Keratinocyte (primary cell): ENCODE data around the gene CLCN7. TPM values are rescaled to one million over a fixed set of nuclear protein-coding genes. Genes with fewer than 3 reads are reported as not detected.

Source experiments
- DNase-seq: peaks from one replicate; pipeline ENCODE4 v3.0.0-alpha.2; 2011; ENCODE audit warnings: low read depth, missing footprints, low spot score
- FAIRE-seq: peaks from 2 replicates; lab custom pipeline; 2011; peaks lifted over from hg19 to GRCh38; lab: Jason Lieb, UNC
- H2AFZ ChIP-seq: 2 replicates; pipeline ENCODE4 v1.6.0; 2012; ENCODE audit warnings: low read length, control low read depth, inconsistent platforms; ENCODE audit not compliant: control insufficient read depth
- H3K27ac ChIP-seq: 2 replicates; pipeline ENCODE4 v1.5.1; 2011; ENCODE audit warnings: low read length; ENCODE audit not compliant: control insufficient read depth, insufficient read depth
- H3K27me3 ChIP-seq: 3 replicates; pipeline ENCODE4 v1.6.0; 2011; ENCODE audit warnings: low read length; ENCODE audit not compliant: control insufficient read depth, insufficient read depth; ENCODE audit errors: extremely low read depth
- H3K36me3 ChIP-seq, 2 experiments: 2 replicates in 1 of 2; 3 replicates in 1 of 2; pipeline ENCODE4 v1.5.1; 2011; ENCODE audit warnings: low read length in 2 of 2, mild to moderate bottlenecking in 1 of 2; ENCODE audit not compliant: control insufficient read depth in 2 of 2, insufficient read depth in 2 of 2; ENCODE audit errors: extremely low read depth in 1 of 2
- H3K4me1 ChIP-seq: 3 replicates; pipeline ENCODE4 v1.5.1; 2011; ENCODE audit warnings: low read length; ENCODE audit not compliant: control insufficient read depth, insufficient read depth; ENCODE audit errors: extremely low read depth
- H3K4me2 ChIP-seq: 3 replicates; pipeline ENCODE4 v1.6.0; 2011; ENCODE audit warnings: low read depth, low read length; ENCODE audit not compliant: control insufficient read depth, insufficient read depth; ENCODE audit errors: extremely low read depth
- H3K4me3 ChIP-seq, 3 experiments: fragments of 200-600 bp in 1 of 3; sonication (generic) in 1 of 3; 2 replicates in 2 of 3; 3 replicates in 1 of 3; pipeline ENCODE4 v1.5.1; 2011 to 2016; ENCODE audit warnings: low read length in 3 of 3, mild to moderate bottlenecking in 3 of 3, control low read depth in 2 of 3, inconsistent platforms in 1 of 3, low read depth in 1 of 3, mixed read lengths in 1 of 3, mixed run types in 1 of 3, moderate library complexity in 1 of 3; ENCODE audit not compliant: control insufficient read depth in 2 of 3, insufficient read depth in 2 of 3; ENCODE audit errors: extremely low read depth in 1 of 3
- H3K79me2 ChIP-seq: 2 replicates; pipeline ENCODE4 v1.6.0; 2012; ENCODE audit warnings: low read length; ENCODE audit not compliant: control insufficient read depth, insufficient read depth
- H3K9ac ChIP-seq: 3 replicates; pipeline ENCODE4 v1.6.0; 2011; ENCODE audit warnings: low read length; ENCODE audit not compliant: control insufficient read depth, insufficient read depth; ENCODE audit errors: extremely low read depth
- H3K9me1 ChIP-seq: 3 replicates; pipeline ENCODE4 v1.6.0; 2011; ENCODE audit warnings: low read length; ENCODE audit not compliant: control insufficient read depth, insufficient read depth; ENCODE audit errors: extremely low read depth
- H3K9me3 ChIP-seq: 2 replicates; pipeline ENCODE4 v1.5.1; 2012; ENCODE audit warnings: low read depth, low read length; ENCODE audit not compliant: control insufficient read depth
- H4K20me1 ChIP-seq: 3 replicates; pipeline ENCODE4 v1.6.0; 2011; ENCODE audit warnings: low read length; ENCODE audit not compliant: control insufficient read depth, insufficient read depth; ENCODE audit errors: extremely low read depth
- CTCF ChIP-seq, 3 experiments: IDR thresholded peaks in 1 of 3; conservative IDR thresholded peaks in 1 of 3; optimal IDR thresholded peaks in 1 of 3; 2 replicates in 2 of 3; 3 replicates in 1 of 3; pipeline versions ENCODE3 to v1.5.1; 2011; ENCODE audit warnings: low read length in 3 of 3, mild to moderate bottlenecking in 3 of 3, moderate library complexity in 2 of 3, control low read depth in 1 of 3, inconsistent platforms in 1 of 3; ENCODE audit not compliant: insufficient read depth in 2 of 3; ENCODE audit errors: extremely low read depth in 1 of 3
- EZH2 ChIP-seq: IDR thresholded peaks from one replicate; pipeline ENCODE4 v1.6.1; 2012; ENCODE audit warnings: inconsistent platforms, mild to moderate bottlenecking, low read length, moderate library complexity
- dilution Hi-C: fragments of 300-500 bp; cut with MboI; formaldehyde crosslinking; loops from one replicate; pipeline ENCODE4 v1.7.0; 2020; ENCODE audit warnings: low sequenced_read_pairs; ENCODE audit not compliant: extremely low pct_ligation_motif_present
- polyA plus RNA-seq, 5 experiments: library from polyadenylated mRNA; depleted of rRNA in 3 of 5; stranded (reverse) in 3 of 5; stranded (forward) in 1 of 5; unstranded in 1 of 5; fragments of >200 nt; gene quantifications; 1 replicate in 1 of 5; 2 replicates in 3 of 5; 3 replicates in 1 of 5; pipeline versions ENCODE4 v1.2.1 to v1.2.3, GENCODE V29; 2011 to 2012; ENCODE audit warnings: missing spikeins in 2 of 5, low read depth in 1 of 5, low replicate concordance in 1 of 5

Gene CLCN7
- polyA plus RNA-seq, 1 donor (not counting 4 experiments of a cell fraction or from before 2014, with no cell fraction given) = 13.3 TPM

DNA sequence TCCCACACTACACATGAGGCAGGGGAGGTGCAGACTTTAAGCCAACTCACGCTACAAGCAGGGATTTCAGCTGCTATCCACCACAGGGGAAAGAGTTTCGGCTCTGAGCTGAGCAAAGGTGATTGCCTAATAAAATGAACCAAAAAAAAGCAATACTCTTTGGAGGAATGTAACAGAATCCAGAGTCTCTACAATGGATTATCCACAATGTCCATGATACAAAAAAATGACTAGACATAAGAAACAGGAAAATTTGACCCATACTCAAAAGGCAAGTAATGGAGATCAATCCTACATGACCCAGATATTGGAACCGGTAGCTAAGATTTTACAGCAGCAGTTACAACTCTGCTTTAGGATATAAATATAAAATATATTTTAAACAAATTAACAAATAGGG lies 39.7 kb upstream of the CLCN7 start:
- no peak overlapping the region for H3K4me2 ChIP-seq
- H3K79me2 ChIP-seq = no peaks in the 10 kb centered on the region
- FAIRE-seq (no peak), DNase-seq (no peak)
- H3K36me3 ChIP-seq = peaks cover 0 to 7% of the 10 kb centered on the region in 2 experiments
- no peaks in the 10 kb centered on the region for H3K4me1 ChIP-seq
- no peaks in the 10 kb centered on the region for H3K9me3 ChIP-seq
- no peaks in the 10 kb centered on the region for H3K27me3 ChIP-seq
- H3K4me3 ChIP-seq = no peak overlapping the region
- no peak overlapping the region for H3K9ac ChIP-seq
- no peak overlapping the region for H3K27ac ChIP-seq
- TF ChIP-seq EZH2 (no peak), CTCF (optimal IDR thresholded peaks at IDR 0.05 in 1 of 3, IDR thresholded peaks at IDR 0.05 in 1 of 3, conservative IDR thresholded peaks at IDR 0.05 in 1 of 3; ENCODE audit: extremely low read depth in 1 of 3, insufficient read depth in 2 of 3, low read length in 3 of 3) (no peak)
- H4K20me1 ChIP-seq = no peaks in the 10 kb centered on the region
- no peak overlapping the region for H2AFZ ChIP-seq
- H3K9me1 ChIP-seq = no peaks in the 10 kb centered on the region
- dilution Hi-C loops = no loop called here

- Histone ChIP-seq H3K9ac (no peak overlapping the region), H3K9me1 (no peaks in the 10 kb centered on the region), H3K36me3 (peaks cover 0 to 7% of the 10 kb centered on the region in 2 experiments), H3K4me3 (no peak overlapping the region), H3K4me1 (no peaks in the 10 kb centered on the region), H2AFZ (no peak overlapping the region), H3K27me3 (no peaks in the 10 kb centered on the region), H4K20me1 (no peaks in the 10 kb centered on the region), H3K27ac (no peak overlapping the region), H3K79me2 (no peaks in the 10 kb centered on the region), H3K4me2 (no peak overlapping the region), H3K9me3 (no peaks in the 10 kb centered on the region)
- DNase-seq (no peak), FAIRE-seq (no peak)
- no peak for TF ChIP-seq CTCF (optimal IDR thresholded peaks at IDR 0.05 in 1 of 3, IDR thresholded peaks at IDR 0.05 in 1 of 3, conservative IDR thresholded peaks at IDR 0.05 in 1 of 3; ENCODE audit: extremely low read depth in 1 of 3, insufficient read depth in 2 of 3, low read length in 3 of 3)
- TF ChIP-seq EZH2 = no peak
- dilution Hi-C loops = no loop called here
These were observed 37.9 kb upstream of the CLCN7 start for GRCh38 chr16:1512774-1513173.
